ENCODE data around the gene GNLY.
"Not testable (repeated sequence)": the region's sequence is repeated elsewhere in the genome, so short reads cannot be mapped to it uniquely, and the experiment has no call there.

Gene GNLY

GRCh38 chr2:85694052-85695025 is at the start of gene GNLY:
GNLY (plus strand) TSS chr2:85694358; CDS start chr2:85694419, 61 bp downstream.
- no peak for DNase-seq (ENCODE audit: low read depth)

DNA sequence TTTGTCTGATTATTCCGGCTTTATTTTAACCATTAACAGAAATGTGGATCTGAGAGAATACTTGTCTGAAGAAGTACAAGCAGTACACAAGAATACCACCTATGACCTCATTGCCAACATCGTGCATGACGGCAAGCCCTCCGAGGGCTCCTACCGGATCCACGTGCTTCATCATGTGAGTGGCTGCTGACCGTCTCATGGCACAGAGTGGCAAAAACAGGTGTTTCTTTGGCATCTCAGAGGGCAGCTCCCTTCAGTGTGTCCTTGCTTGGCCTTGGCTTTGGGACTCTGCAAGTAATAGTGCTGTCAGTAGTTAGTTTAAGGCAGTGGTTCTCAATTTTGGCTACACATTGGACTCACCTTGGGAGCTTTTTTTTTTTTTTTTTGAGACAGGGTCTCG is 49.2 kb upstream of the GNLY start:
- no peak for DNase-seq (ENCODE audit: low read depth)

DNA sequence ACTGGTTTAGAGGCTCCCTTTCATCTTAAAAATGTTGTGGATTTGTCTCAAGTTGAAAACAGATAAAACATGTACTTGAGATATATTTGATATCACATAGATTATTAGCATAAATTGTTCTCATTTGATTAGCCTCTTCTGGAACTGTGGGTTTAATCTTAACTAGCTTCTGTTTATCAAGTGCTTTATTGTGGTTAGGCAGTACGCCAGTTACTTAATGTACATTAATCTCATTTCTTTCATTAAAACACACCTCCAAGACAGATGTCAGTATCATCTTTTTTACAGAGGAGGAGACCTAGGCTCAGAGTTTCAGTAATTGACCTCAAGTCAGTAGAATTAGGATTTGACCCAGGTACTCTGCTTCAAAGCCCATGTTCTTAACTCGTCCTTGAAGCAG is 48.0 kb upstream of the GNLY start:
- DNase-seq (ENCODE audit: low read depth) = no peak

DNA sequence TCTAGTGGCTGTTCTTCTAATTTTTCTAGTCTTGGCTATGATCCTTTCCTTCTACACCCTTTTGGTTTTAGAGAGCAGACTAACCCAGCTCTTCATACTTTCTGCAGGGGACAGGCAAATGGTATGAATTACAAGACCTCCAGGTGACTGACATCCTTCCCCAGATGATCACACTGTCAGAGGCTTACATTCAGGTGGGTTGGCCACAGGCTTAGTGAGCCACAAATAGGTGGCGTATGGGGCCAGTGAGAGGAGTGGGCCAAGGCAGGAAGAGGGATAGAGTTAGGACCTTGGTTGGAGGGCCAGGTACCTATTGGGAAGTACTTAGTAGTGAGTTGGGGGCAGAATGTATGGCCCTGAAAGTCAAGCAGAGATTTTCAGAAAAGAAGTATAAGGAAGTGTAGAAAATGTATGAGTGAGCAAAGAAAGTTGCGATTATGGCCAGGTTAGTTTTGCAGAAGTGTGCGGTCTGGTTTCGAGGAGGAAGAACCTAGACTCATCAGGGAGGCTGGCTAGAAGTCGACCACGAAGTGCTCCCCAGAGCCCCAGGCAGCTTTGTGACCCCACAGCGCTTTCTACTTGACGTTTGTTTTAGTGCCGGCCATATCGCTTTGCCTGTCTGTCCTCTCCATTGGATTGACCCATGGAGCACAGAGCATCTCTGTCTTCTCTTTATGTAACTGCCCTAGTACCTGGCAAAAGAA is 46.2 kb upstream of the GNLY start:
- no peak for DNase-seq (ENCODE audit: low read depth)

- DNase-seq (ENCODE audit: low read depth) = no peak
Observed at GRCh38 chr2:85648619-85649018, 45.5 kb upstream of the GNLY start.

DNA sequence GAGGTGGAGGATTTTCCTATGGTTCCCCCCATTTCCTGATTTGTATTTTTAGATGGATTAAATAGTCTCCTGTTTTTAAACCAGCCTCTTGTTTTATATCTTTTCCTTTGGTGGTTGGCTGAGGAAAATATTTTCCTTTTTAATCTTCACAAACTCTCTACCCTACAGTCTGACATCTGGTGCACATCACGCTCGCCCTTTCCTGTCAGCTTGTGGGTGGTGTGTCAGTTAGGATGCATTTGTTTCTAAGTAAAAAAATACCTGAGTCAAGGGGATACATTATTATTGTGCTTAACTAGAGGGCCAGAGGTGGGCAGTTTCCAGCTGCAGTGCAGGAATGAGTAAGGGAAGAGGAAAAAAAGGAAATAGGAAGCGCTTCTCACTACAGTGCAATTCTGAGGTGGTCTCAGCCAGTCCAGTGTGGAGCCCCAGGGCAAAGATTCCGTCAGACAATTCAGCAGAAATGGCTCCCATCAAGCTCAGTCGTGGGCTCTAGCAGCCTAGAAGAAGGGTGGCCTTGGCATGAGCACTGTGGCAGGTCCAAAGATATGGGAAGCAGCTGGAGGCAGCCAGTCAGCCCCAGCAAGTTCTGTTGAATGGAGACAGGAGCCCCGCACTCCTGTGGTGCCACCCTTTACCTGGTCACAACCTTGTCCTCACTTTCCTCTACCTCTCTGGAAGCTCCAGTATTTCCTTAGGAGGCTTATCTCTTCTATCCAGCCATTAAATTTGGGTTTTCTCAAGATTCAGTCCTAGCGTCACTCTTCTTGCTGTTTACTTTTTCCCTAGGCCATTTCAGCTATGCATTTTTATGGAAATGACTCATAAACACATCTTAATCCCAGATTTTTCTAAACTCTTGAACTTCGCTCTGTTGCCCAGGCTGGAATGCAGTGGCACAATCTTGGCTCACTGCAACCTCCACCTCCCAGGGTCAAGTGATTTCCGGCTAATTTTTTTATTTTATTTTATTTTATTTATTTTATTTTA is 44.7 kb upstream of the GNLY start:
- DNase-seq (ENCODE audit: low read depth) = no peak

- no peak for DNase-seq (ENCODE audit: low read depth)
Observed at GRCh38 chr2:85650456-85650855, 43.7 kb upstream of the GNLY start.

DNA sequence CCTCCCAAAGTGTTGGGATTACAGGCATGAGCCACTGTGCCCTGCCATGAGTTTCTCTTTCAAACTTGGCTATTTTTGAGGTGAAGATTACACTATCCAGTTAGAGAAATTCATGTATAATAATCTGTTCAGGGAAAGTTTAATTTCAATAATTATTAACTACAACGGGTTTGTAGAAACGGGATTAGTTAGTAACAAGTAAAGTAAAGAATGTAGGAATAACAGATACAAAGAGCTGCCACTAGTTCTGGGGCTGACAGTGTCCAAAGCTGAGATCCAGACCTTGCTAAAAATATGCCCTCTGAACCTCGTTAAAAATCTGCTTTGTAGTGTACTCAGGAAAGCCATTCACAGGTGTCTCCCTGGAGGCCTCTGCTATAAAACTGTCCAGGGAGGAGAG is 43.1 kb upstream of the GNLY start:
- DNase-seq (ENCODE audit: low read depth) = no peak

GRCh38 chr2:85652056-85652455 is 42.1 kb upstream of the GNLY start:
- no peak for DNase-seq (ENCODE audit: low read depth)

- no peak for DNase-seq (ENCODE audit: low read depth)
Observed at GRCh38 chr2:85653996-85654395, 40.2 kb upstream of the GNLY start.

- no peak for DNase-seq (ENCODE audit: low read depth)
Observed at GRCh38 chr2:85655961-85656417, 38.2 kb upstream of the GNLY start.

DNA sequence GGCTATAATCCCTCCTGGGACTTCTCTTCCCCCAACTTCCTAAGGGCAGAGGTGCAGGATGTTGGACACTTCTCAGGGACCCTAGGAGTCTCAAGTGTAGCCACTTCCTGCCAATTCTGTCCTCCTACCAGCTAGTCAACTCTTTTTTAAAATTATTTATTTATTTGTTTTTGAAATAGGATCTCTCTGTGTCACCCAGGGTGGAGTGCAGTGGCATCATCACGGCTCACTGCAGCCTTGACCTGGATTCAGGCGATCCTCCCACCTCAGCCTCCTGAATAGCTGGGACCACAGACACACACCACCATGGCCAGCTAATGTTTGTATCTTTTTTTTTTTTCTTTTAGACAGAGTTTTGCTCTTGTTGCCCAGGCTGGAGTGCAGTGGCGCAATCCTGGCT is 37.7 kb upstream of the GNLY start:
- DNase-seq (ENCODE audit: low read depth) = no peak

DNA sequence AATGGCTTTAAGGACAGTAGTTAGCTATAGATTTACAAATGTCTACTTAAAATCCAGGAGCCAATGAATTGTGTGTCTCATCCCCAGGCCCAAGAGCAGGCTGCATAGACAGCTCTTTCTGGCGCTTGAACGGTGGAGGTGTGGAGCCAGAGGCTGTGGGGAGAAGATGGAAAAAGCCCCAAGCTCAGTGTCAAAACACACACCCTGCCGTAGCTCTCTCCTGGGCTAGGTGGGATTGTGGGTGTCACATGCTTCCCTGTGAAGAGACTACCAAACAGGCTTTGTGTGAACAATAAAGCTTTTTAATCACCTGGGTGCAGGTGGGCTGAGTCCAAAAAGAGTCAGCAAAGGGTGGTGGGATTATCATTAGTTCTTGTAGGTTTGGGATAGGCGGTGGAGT is 36.8 kb upstream of the GNLY start:
- DNase-seq (ENCODE audit: low read depth) = not testable (repeated sequence)

DNA sequence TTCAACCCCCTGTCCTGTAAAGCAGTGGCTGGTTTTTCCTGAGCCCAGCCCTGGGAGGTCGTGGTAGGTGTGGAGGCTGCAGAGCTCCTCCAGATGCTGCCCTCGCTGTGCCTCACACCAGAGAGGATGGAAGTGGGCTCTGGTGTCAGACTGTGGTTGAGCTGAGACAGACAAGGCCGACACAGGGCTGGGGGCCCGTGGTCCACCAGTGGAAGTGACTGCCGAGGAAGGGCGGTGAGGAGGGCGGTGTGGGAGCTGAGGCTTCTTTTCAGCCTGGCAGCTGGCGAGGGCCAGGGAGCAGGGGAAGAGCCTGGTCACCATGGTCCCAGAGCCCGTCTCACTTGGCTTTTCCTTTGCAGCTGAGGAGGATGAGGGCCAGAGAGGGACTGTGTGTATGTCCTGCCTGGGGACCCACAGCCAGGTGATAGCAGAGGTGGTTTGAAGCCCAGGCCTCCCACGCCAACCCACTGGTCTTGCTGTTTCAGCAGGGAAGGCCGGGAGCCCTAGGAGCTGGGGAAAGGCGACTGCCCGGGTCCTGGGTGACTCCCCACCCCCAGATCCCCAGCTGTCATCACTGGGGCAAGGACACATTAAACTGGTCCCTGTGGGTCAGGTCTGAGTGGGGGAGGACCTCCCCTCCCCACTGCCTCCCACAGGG is 34.7 kb upstream of the GNLY start:
- DNase-seq (ENCODE audit: low read depth) = no peak

DNA sequence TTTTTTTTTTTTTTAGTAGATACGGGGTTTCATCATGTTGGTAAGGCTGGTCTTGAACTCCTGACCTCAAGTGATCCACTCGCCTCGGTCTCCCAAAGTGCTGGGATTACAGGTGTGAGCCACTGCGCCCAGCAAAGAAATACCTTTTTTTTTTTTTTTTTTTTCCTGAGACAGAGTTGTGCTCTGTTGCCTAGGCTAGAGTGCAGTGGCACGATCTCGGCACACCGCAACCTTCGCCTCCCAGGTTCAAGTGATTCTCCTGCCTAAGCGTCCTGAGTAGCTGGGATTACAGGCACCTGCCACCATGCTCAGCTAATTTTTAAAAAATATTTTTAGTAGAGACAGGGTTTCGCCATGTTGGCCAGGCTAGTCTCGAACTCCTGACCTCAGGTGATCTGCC is 33.9 kb upstream of the GNLY start:
- not testable (repeated sequence) for DNase-seq (ENCODE audit: low read depth)

DNA sequence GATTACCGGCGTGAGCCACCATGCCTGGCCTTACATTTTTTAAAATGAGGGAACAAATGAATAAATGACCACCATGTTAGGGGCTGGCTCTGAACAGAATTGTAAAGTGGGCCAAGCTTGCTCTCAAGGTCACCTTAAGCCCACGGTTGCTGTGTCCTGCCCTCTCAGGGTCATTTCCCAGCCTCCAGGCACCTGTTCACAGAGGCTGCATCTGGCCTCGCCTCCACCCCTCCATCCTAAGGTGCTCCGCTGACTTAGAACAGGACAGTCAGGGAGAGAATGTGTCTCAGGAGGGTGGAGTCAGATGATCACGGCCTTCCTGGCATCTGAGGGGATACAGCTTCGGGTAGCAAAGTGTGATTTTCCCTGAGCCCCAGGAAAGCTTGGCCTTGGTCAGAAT is 33.4 kb upstream of the GNLY start:
- no peak for DNase-seq (ENCODE audit: low read depth)

DNA sequence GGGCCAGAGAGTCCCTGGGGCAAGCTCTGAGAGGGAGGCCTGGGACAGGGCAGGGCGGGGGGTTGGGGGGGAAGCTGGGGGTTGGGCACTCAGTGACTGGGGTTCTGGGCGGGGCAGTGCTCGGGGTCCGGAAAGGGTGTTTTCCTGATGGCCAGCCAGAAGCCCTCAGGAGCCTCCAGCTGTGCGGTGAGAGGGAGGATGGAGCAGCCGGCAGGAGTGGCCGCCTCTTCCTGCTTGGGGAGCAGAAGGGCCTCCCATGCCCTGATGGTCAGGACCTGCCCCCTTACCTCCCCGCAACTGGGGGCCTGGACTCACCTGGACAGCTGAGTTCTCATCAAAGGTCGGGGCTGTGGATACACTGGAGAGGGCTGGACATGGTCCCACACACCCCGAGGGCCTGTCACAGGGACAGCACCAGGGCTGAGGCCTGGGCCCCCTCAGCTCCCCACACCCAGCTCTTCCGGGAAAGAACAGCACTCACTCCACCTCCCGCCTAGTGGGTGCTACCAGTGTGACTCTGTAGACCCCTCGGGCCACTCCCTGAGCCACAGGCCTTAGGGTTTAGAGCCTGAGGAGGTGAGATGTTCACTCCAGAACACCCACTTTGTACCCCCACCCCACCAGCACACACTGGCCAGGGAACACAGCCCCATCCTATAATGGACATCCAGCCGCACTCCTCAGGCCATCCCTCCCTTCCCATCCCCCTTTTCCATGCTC is 32.9 kb upstream of the GNLY start:
- DNase-seq (ENCODE audit: low read depth) = no peak

- DNase-seq (ENCODE audit: low read depth) = no peak
Observed at GRCh38 chr2:85662899-85663593, 31.1 kb upstream of the GNLY start.

DNA sequence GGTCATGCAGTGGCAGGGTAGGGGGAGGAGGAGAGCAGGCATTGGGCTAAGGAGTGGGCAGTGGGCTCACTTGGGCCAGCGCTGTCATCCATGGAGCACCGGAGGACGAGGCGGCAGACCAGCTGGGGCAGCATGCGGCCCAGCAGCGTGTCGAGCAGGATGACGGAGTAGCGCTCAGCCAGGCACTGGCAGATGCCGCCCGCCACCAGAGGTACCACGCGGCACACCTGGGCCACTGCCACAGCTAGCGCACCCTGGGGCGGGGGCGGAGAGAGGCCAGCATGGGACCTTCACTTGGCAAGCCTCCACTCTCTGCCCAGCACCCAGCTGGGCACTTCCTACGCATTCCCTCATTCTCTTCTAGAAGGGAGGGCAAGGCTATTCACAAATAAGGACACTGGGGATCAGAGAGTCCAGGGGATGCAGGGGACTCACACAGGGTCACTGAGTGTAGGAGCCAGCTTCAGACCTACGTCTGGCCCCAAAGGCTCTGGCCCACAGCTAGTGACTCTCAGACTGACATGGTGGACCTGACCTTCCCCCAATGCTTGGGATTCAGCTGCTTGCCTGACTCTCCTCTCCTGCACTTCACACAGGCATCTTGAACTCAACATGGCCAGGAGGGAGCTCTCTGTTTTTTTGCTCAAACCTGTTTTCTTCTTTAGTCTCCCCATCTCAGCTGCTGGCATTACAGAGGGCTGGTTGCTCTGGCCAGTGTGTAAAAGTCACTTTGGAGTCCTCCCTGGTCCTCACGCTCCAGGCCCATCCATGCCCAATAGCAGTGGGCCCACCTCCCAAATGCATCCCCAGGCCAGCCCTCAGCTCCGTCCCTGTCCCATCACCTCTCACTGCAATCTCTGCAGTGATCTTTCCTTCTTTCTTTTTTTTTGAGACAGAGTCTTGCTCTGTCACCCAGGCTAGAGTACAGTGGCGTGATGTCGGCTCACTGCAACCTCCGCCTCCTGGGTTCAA is 30.3 kb upstream of the GNLY start:
- DNase-seq (ENCODE audit: low read depth) = no peak
